Activated T-helper 17 cell treated with anti-CD3 and anti-CD28 coated beads, Interleukin-2, amount 50 U/mL, for 72 hours (primary cell): ENCODE measurements around the gene GPSM3. TPM values are rescaled to one million over a fixed set of nuclear protein-coding genes. Genes with fewer than 3 reads are reported as not detected.

Experiments
- ATAC-seq: fragments of 150-1000 bp; cut with Tn5 transposase; replicated peaks from 2 replicates; pipeline ENCODE4 v1.10.0; 2021; ENCODE audit warnings: mild to moderate bottlenecking, moderate library complexity
- H3K27ac Mint-ChIP-seq: one replicate; pipeline ENCODE4 v1.8.0; 2022; ENCODE audit warnings: mixed read lengths
- H3K27me3 Mint-ChIP-seq: one replicate; pipeline ENCODE4 v1.8.0; 2022; ENCODE audit warnings: mixed read lengths
- H3K36me3 Mint-ChIP-seq: one replicate; pipeline ENCODE4 v1.8.0; 2022; ENCODE audit warnings: low read depth, mild to moderate bottlenecking, mixed read lengths
- H3K4me1 Mint-ChIP-seq: one replicate; pipeline ENCODE4 v1.8.0; 2022; ENCODE audit warnings: mixed read lengths
- H3K4me3 Mint-ChIP-seq: one replicate; pipeline ENCODE4 v1.8.0; 2022; ENCODE audit warnings: mild to moderate bottlenecking, mixed read lengths
- H3K9me3 Mint-ChIP-seq: one replicate; pipeline ENCODE4 v1.8.0; 2022; ENCODE audit warnings: mixed read lengths
- total RNA-seq, 2 donors: library from RNA; stranded (reverse); gene quantifications; one replicate each; pipeline ENCODE4 v1.2.3, GENCODE V29; 2022

GPSM3 gene
- 100 to 1,000 TPM; 136 to 227 TPM for total RNA-seq

- Mint-ChIP-seq H3K9me3 (no peaks in the 10 kb centered on the region), H3K4me3 (peak within 1 kb of the TSS; percentile 98), H3K27ac (peak within 1 kb of the TSS; percentile 98), H3K27me3 (no peaks in the 10 kb centered on the region), H3K4me1 (peaks cover 34% of the 10 kb centered on the region), H3K36me3 (peaks cover 53% of the 10 kb centered on the region)
- no peak for ATAC-seq
Measured at GRCh38 chr6:32192608-32193039, at the start of gene GPSM3. Gene GPSM3 (minus strand): TSS chr6:32192643. CDS start chr6:32192513, 130 bp downstream.

- ATAC-seq, result no peak
- Mint-ChIP-seq H3K4me3 (no peak overlapping the region), H3K27me3 (peaks cover 4% of the 10 kb centered on the region), H3K9me3 (no peaks in the 10 kb centered on the region), H3K4me1 (peaks cover 17% of the 10 kb centered on the region), H3K36me3 (no peaks in the 10 kb centered on the region), H3K27ac (no peak overlapping the region)
Measured at GRCh38 chr6:32240686-32241085, 48.2 kb upstream of the GPSM3 start.

GRCh38 chr6:32239462-32239861 lies 47.0 kb upstream of the GPSM3 start:
- H3K4me1 Mint-ChIP-seq, result peaks cover 17% of the 10 kb centered on the region

GRCh38 chr6:32234934-32235333 lies 42.5 kb upstream of the GPSM3 start:
- no peak for ATAC-seq
- H3K9me3 Mint-ChIP-seq, result no peaks in the 10 kb centered on the region
- no peaks in the 10 kb centered on the region for H3K36me3 Mint-ChIP-seq
- peaks cover 4% of the 10 kb centered on the region for H3K27me3 Mint-ChIP-seq
- H3K4me3 Mint-ChIP-seq, result no peak overlapping the region
- H3K4me1 Mint-ChIP-seq, result peaks cover 5% of the 10 kb centered on the region
- no peak overlapping the region for H3K27ac Mint-ChIP-seq

More at GRCh38 chr6:32239462-32239861, 47.0 kb upstream of the GPSM3 start:
- Mint-ChIP-seq H3K36me3 (no peaks in the 10 kb centered on the region), H3K4me3 (no peak overlapping the region), H3K9me3 (no peaks in the 10 kb centered on the region), H3K27ac (peak overlapping the region; percentile 71), H3K27me3 (peaks cover 4% of the 10 kb centered on the region)
- ATAC-seq, result no peak

GRCh38 chr6:32226434-32226833 lies 34.0 kb upstream of the GPSM3 start:
- no peaks in the 10 kb centered on the region for H3K36me3 Mint-ChIP-seq
- H3K27ac Mint-ChIP-seq, result no peak overlapping the region
- no peak for ATAC-seq
- H3K9me3 Mint-ChIP-seq, result no peaks in the 10 kb centered on the region
- no peak overlapping the region for H3K4me3 Mint-ChIP-seq
- no peaks in the 10 kb centered on the region for H3K27me3 Mint-ChIP-seq
- no peaks in the 10 kb centered on the region for H3K4me1 Mint-ChIP-seq

- Mint-ChIP-seq H3K27me3 (no peaks in the 10 kb centered on the region), H3K9me3 (no peaks in the 10 kb centered on the region), H3K27ac (no peak overlapping the region), H3K4me3 (no peak overlapping the region), H3K4me1 (no peaks in the 10 kb centered on the region), H3K36me3 (no peaks in the 10 kb centered on the region)
- no peak for ATAC-seq
Measured at GRCh38 chr6:32224696-32225095, 32.3 kb upstream of the GPSM3 start.

- no peaks in the 10 kb centered on the region for H3K36me3 Mint-ChIP-seq
- no peaks in the 10 kb centered on the region for H3K27me3 Mint-ChIP-seq
- H3K4me1 Mint-ChIP-seq, result no peaks in the 10 kb centered on the region
- no peak for ATAC-seq
- H3K4me3 Mint-ChIP-seq, result no peak within 1 kb of the TSS
- H3K9me3 Mint-ChIP-seq, result no peaks in the 10 kb centered on the region
- H3K27ac Mint-ChIP-seq, result peak within 1 kb of the TSS; percentile 58
Measured at GRCh38 chr6:32223258-32224235, 31.1 kb upstream of the GPSM3 start, which contains the start of gene NOTCH4. Gene NOTCH4 (minus strand): TSS chr6:32224067. CDS start chr6:32223928, 139 bp downstream.

GRCh38 chr6:32222333-32223230 lies 30.1 kb upstream of the GPSM3 start:
- Mint-ChIP-seq H3K27me3 (no peaks in the 10 kb centered on the region), H3K36me3 (no peaks in the 10 kb centered on the region), H3K27ac (no peak overlapping the region), H3K4me1 (no peaks in the 10 kb centered on the region), H3K4me3 (no peak overlapping the region), H3K9me3 (no peaks in the 10 kb centered on the region)
- ATAC-seq, result no peak

- H3K27me3 Mint-ChIP-seq, result no peaks in the 10 kb centered on the region
- H3K4me1 Mint-ChIP-seq, result no peaks in the 10 kb centered on the region
- ATAC-seq, result no peak
- no peaks in the 10 kb centered on the region for H3K36me3 Mint-ChIP-seq
- no peaks in the 10 kb centered on the region for H3K9me3 Mint-ChIP-seq
- no peak overlapping the region for H3K27ac Mint-ChIP-seq
- no peak overlapping the region for H3K4me3 Mint-ChIP-seq
Measured at GRCh38 chr6:32220021-32220420, 27.6 kb upstream of the GPSM3 start.

GRCh38 chr6:32218167-32218566 lies 25.7 kb upstream of the GPSM3 start:
- Mint-ChIP-seq H3K27ac (no peak overlapping the region), H3K36me3 (no peaks in the 10 kb centered on the region), H3K27me3 (no peaks in the 10 kb centered on the region), H3K4me3 (no peak overlapping the region), H3K4me1 (no peaks in the 10 kb centered on the region), H3K9me3 (no peaks in the 10 kb centered on the region)
- no peak for ATAC-seq

GRCh38 chr6:32216998-32217397 lies 24.6 kb upstream of the GPSM3 start:
- H3K9me3 Mint-ChIP-seq, result no peaks in the 10 kb centered on the region
- H3K36me3 Mint-ChIP-seq, result no peaks in the 10 kb centered on the region
- no peaks in the 10 kb centered on the region for H3K4me1 Mint-ChIP-seq
- no peak overlapping the region for H3K4me3 Mint-ChIP-seq
- no peak overlapping the region for H3K27ac Mint-ChIP-seq
- H3K27me3 Mint-ChIP-seq, result no peaks in the 10 kb centered on the region
- no peak for ATAC-seq

GRCh38 chr6:32216285-32216684 lies 23.8 kb upstream of the GPSM3 start:
- Mint-ChIP-seq H3K4me3 (no peak overlapping the region), H3K27me3 (no peaks in the 10 kb centered on the region), H3K4me1 (no peaks in the 10 kb centered on the region), H3K9me3 (no peaks in the 10 kb centered on the region), H3K27ac (no peak overlapping the region), H3K36me3 (no peaks in the 10 kb centered on the region)
- ATAC-seq, result no peak

- no peaks in the 10 kb centered on the region for H3K27me3 Mint-ChIP-seq
- H3K9me3 Mint-ChIP-seq, result no peaks in the 10 kb centered on the region
- no peak for ATAC-seq
- no peaks in the 10 kb centered on the region for H3K4me1 Mint-ChIP-seq
- H3K4me3 Mint-ChIP-seq, result no peak overlapping the region
- H3K36me3 Mint-ChIP-seq, result no peaks in the 10 kb centered on the region
- no peak overlapping the region for H3K27ac Mint-ChIP-seq
Measured at GRCh38 chr6:32215617-32216016, 23.2 kb upstream of the GPSM3 start.

- no peak for ATAC-seq
- no peaks in the 10 kb centered on the region for H3K36me3 Mint-ChIP-seq
- H3K4me1 Mint-ChIP-seq, result no peaks in the 10 kb centered on the region
- no peaks in the 10 kb centered on the region for H3K27me3 Mint-ChIP-seq
- no peaks in the 10 kb centered on the region for H3K9me3 Mint-ChIP-seq
- H3K4me3 Mint-ChIP-seq, result no peak overlapping the region
- H3K27ac Mint-ChIP-seq, result no peak overlapping the region
Measured at GRCh38 chr6:32214126-32214525, 21.7 kb upstream of the GPSM3 start.
